NCI-H146 treated with DMSO at 0.1 percent for 48 hours (cell line): ENCODE data around the gene SNX8.
A peak's percentile ranks its signal among the peaks of the same experiment; 100 is the strongest.
"Not testable (repeated sequence)": the region's sequence is repeated elsewhere in the genome, so short reads cannot be mapped to it uniquely, and the experiment has no call there.

ENCODE experiments used
- DNase-seq: peaks from one replicate; lab custom pipeline; 2025; ENCODE audit not compliant: unreplicated experiment; lab: John Stamatoyannopoulos, UW

The SNX8 gene

DNA sequence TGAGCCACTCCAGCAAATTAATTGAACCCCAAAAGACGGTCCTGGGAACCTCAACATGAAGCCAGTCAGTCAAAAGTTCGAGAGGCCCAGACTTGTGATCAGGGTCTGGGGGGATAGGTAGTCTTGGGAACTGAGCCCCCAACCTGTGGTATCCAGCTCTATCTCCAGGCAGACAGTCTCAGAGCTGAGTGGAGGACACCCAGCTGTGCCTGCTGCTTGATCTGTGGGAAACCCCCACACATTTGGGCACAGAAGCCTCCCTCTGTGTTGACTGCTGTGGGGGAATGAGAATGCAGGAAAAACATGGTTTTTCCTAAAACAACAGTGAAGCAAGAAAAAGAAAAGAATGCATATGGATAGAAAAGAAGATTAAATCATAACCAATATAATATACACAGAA is 16.3 kb upstream of the SNX8 start:
- DNase-seq: no peak

DNA sequence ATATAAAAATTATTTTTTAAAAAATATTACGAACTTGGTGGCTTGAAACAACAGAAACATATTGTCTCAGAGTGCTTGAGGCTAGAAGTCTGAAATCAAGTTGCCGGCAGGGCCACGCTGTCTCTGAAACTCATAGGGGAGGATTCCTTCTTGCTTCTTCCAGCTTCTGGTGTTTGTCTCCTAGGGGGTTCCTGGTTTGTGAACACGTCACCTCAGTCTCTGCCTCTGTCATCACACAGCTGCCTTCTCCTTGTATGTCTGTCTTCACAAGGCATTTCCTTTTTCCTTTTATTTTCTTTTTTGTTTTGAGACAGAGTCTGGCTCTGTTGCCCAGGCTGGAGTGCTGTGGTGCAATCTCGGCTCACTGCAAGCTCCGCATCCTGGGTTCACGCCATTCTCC is 12.7 kb upstream of the SNX8 start:
- DNase-seq: no peak

DNA sequence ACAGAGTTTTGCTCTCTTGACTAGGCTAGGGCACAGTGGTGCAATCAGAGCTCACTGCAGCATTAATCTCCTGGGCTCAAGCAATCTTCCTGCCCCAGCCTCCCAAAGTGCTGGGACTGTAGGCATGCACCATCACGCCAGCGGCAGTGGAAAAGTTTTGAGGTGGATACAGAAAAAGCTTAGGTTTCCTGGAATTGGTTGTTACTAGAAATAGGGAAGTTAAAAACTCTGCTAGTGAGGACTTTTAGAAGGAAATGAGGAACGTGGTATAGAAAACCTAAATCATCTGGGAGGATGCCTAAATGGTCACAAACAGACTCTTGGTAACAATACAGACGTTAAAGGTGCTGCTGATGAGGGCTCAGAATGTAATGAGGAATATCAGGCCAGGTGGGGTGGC is 10.9 kb upstream of the SNX8 start:
- DNase-seq: no peak

DNA sequence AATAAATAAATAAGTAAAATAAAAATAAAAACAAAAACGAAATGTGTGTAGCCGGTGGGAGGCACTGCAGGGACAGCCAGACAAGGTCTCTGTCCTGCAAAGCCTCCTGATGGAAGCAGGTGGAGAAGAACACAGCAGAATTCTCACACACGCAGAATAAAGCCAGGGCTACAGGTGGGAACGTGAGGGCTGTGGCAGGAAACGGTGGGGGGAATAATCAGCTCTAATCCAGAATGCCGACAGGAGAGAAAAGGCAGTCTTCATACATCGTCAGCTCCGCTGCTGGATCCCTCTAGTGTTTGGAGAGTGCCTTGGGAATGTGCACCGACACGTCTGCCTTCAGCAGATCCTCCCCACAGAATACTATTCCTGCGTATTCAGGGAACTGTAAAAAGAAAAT is 6.8 kb upstream of the SNX8 start:
- DNase-seq: peak; percentile 34

DNA sequence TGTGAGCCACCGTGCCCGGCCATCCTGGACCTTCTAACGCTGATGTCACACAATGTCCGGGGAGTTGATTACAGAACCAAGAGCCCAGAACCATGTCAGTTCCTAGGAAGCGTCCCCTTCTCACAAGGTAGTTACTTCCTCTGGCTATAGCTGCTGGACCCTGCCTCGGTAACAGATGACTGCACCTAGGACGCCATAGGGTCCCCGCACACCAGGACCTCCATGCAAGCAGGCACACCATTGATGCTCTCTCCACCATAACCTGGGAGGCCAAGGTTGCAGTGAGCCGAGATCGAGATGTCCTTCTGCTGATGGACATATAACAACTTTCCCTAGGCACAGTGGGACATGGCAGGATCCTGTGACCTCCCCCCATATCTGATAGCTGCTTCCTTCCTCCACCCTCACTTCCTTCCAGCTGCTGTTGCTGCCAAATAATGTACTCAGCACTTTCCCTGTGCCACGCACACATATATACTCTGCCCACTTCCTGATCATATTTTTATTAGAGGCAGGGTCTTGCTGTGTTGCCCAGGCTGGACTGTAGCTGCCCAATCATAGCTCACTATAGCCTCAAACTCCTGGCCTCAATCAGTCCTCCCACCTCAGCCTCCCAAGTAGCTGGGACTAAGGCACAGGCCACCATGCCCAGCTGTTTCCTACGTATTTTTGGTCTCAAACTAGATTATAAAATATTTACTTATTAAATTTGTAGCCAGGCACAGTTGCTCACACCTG is 3.5 kb upstream of the SNX8 start:
- DNase-seq: no peak

DNA sequence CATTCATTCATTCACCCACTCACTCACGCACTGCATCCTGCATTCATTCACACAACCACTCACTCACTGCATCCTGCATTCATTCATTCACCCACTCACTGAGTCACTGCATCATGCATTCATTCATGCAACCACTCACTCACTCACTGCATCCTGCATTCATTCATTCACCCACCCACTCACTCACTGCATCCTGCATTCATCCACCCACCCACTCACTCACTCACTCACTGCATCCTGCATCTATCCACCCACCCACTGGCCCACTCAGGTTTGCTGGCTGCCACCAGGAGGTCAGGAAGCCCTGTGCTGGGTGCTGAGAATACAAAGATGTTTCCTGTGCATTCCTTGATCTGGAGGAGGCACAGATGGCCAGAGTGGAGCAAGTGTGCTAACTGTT is 2.3 kb upstream of the SNX8 start:
- no peak for DNase-seq

DNA sequence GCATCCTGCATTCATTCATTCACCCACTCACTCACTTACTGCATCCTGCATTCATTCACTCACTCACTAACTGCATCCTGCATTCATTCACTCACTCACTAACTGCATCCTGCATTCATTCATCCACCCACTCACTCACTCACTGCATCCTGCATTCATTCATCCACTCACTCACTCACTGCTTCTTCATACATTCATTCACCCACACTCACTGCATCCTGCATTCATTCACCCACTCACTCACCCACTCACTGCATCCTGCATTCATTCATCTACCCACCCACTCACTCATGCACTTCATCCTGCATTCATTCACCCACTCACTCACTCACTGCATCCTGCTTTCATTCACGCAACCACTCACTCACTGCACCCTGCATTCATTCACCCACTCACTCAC is 1.5 kb upstream of the SNX8 start:
- DNase-seq: no peak

DNA sequence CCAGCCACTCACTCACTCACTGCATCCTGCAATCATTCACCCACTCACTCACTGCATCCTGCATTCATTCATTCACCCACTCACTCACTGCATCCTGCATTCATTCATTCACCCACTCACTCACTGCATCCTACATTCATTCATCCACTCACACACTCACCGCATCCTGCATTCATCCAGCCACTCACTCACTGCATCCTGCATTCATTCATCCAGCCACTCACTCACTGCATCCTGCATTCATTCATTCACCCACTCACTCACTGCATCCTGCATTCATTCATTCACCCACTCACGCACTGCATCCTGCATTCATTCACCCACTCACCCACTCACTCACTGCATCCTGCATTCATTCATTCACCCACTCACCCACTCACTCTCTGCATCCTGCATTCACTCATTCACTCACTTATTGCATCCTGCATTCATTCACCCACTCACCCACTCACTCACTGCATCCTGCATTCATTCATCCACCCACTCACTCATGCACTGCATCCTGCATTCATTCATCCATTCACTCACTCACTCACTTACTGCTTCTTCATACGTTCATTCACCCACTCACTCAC is 802 bp upstream of the SNX8 start:
- DNase-seq: not testable (repeated sequence)

DNA sequence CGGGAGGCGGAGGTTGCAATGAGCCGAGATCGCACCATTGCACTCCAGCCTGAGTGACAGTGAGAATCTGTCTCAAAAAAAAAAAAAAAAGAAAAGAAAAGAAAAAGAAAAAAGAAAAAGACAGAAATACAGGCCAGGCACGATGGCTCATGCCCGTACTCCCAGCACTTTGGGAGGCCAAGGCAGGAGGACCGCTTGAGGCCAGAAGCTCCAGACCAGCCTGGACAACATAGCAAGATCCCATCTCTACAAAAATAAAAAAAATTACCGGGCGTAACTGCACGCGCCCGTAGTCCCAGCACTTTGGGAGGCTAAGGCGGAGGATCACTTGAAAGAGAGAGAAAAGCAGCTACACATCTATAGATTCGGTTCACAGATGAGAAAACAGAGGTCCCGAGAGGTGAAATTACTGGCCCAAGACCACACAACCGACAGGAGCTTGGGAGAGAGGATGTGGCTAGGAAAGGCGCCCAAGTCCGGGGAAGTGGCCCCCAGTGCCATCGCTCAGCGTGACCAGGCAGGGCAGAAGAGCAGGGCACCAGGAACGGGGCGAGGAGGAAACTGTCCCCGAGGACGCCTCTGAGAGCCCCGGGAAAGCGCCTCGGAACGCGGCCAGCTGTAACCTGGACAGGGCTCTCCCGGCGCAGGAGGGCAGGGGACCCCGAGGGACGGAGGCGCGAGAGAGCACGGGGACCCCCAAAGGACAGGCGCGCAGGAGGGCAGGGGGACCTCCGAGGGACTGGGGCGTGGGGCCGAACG is 612 bp downstream of the SNX8 start:
- no peak for DNase-seq

DNA sequence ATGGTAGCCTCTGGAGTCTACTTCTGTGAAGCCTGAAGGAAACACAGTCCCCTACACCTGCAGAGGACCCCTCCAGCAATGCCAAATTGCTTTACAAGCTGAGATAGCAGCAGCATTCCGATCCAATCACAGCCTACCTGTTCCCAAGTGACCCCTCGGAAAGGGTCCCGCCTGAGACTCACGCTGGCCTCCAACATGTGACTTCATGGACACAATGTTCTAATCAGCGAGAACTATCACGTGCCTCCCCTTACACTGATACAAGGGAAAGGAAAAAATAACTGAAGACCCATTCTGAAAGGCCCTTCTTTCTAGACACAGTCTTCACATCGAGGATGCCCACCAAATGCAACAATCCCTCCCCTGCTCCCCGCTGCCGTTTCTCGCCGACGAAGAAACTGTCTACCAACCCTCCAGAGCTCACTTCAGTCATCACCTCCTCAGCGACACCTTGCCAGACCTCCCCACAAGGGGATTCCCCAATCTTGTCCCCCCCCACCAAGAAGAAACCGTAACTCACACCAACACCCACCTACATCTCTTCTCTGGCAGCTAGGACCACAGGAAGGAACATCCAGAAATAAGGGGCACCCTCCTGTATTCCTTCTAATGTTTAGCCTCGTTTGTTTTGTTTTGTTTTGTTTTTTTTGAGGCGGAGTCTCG is 1.8 kb downstream of the SNX8 start:
- no peak for DNase-seq

DNA sequence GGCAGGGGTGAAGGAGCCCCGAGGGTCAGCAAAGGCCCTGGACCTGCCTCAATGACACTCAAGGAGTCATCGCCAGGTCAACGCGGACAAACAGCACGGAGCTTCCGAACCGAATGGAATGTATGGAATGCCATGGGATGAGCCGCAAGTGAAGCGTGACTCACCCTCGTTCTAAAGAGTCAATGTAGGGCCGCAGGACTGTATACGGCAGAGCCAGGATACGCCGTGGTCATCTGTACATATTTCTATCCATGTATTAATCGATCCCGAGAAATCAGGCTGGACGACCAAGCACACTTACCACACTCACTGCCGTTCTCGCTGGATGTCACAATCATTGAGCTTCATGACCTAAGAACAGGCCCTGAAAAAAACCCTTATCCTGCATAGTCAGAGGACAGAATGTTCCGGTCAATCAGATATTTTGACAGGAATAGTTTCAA is 4.3 kb downstream of the SNX8 start:
- no peak for DNase-seq

DNA sequence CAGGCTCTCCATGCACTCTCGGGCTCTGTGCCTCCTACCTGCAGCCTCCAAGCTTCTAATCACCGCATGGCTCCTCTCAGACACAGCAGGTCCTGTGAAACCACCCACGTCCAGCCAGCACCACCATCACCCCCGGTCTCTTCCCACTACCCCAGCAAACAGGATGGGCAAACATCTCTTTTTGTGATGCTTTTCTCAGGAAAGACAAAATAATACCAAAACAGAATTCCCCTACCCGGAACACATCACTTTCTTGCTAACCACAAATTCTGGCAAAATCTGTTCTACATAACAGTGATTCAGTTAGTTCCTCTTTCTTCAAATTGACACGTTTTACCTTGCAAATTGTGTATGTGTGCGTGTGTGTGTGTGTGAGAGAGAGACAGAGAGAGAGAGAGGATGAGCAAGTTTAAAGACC is 6.5 kb downstream of the SNX8 start:
- no peak for DNase-seq

DNA sequence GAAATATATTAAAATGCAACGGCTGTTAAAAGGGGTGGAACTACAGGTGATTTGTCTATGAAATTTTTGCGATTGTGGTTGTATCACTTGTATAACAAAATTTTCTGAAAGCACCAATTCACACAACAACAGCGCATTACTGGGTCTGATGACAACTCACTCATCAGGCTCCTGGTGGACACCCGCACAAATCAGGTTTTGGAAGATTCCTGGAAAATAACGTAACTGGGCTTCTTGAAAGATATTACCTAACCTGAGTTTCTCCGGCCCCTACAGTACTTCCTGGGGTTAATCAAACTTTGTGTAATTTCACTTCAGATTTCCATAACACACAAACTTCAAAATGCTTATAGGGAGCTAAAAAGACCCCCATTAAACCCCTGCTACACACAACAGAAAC is 7.6 kb downstream of the SNX8 start:
- no peak for DNase-seq

DNA sequence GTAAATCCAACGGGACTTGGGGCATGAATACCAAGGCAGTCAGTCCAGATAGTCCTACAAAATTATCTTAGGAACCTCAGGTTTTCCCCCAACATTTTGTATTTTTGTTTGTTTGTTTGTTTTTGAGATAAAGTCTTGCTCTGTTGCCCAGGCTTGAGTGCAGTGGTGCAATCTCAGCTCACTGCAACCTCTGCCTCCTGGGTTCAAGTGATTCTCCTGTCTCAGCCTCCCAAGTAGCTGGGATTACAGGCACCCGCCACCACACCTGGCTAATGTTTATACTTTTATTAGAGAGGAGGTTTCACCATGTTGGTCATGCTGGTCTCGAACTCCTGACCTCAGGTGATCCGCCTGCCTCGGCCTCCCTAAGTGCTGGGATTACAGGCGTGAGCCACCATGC is 9.0 kb downstream of the SNX8 start:
- DNase-seq: not testable (repeated sequence)

DNA sequence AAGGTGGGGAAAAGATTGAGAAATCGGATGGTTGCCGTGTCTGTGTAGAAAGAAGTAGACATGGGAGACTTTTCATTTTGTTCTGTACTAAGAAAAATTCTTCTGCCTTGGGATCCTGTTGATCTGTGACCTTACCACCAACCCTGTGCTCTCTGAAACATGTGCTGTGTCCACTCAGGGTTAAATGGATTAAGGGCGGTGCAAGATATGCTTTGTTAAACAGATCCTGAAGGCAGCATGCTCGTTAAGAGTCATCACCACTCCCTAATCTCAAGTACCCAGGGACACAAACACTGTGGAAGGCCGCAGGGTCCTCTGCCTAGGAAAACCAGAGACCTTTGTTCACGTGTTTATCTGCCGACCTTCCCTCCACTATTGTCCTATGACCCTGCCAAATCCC is 10.7 kb downstream of the SNX8 start:
- DNase-seq: not testable (repeated sequence)

DNA sequence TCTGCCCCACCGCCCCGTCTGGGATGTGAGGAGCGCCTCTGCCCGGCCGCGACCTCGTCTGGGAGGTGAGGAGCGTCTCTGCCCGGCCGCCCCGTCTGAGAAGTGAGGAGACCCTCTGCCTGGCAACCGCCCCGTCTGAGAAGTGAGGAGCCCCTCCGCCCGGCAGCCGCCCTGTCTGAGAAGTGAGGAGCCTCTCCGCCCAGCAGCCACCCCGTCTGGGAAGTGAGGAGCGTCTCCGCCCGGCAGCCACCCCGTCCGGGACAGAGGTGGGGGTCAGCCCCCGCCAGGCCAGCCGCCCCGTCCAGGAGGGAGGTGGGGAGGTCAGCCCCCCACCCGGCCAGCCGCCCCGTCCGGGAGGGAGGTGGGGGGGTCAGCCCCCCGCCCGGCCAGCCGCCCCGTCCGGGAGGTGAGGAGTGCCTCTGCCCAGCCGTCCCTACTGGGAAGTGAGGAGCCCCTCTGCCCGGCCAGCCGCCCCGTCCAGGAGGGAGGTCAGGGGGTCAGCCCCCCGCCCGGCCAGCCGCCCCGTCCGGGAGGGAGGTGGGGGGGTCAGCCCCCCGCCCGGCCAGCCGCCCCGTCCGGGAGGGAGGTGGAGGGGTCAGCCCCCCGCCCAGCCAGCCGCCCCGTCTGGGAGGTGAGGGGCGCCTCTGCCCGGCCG is 11.4 kb downstream of the SNX8 start:
- DNase-seq: not testable (repeated sequence)

DNA sequence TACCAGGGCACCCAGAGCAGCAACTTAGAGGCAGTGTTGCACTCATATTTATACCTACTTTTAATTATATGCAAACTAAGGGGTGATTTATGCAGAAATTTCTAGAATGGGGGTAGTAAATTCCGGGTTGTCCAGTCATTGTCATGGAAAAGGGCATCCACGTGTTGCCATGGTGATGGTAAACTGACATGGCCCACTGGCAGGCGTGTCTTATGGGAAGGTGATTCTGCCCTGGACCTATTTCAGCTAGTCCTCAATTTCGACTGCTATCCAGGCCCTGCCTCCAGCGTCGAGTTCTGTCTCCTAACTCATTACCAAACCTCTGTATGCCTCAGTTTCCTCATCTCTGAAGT is 12.8 kb downstream of the SNX8 start:
- no peak for DNase-seq

DNA sequence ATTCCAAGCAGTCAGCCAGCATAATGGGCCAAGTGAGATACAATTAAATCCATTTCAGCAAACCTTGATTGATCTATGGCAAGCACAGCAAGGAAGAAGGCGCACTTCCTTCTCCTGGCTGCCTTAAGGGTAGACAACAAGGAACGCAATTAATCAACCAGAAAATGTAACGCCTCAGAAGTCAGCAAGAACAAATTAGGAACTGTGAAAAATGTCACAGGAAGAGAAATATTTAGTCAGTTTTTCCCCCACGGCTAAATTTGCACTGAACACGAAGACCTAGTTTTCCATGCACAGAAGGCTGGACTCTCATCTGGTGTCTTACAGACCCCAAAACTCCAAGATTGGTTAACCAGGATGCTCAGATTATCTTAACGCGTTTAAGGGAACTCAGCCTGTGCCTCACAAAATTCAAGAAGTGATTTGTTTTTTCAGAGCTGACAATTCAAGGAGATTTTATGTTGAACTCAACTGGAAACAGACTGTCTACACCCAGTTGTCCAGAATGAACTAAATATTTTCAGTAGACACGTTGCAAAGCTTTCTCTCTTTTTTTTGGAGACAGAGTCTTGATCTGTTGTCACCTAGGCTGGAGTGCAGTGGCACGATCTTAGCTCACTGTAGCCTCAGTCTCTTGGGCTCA is 14.2 kb downstream of the SNX8 start:
- no peak for DNase-seq

DNA sequence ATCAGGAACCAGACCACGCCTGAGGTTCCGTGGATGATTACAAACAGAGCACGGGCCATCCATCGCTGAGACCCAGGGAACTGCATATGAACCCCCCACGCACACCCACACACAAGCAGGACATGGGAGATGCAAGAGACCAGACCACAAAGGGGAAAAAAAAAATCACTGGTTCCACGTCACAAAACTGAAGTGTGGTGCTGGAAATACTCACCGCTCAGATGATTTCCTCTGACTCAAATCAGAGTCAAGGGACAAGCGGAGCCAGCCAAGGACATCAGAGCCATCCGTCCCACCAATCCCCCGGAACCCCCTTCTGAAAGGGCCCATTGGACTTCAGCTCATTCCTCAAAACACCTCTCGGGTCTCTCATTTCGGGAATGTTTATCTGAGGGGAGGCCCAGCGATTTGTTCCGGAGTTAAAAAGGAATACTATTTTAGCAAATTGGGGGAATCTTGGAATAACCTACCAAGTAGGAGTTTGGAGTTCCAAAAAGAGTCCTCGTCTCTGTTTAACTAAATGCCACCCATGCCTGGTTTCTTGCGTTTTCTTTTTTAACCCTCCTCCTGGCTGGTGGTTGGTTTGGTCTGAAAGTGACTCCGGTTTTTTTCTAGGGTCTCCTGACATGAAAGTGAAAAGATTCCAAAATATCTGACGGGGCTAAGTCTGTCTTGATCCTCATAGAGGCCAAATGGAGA is 15.0 kb downstream of the SNX8 start:
- no peak for DNase-seq

DNA sequence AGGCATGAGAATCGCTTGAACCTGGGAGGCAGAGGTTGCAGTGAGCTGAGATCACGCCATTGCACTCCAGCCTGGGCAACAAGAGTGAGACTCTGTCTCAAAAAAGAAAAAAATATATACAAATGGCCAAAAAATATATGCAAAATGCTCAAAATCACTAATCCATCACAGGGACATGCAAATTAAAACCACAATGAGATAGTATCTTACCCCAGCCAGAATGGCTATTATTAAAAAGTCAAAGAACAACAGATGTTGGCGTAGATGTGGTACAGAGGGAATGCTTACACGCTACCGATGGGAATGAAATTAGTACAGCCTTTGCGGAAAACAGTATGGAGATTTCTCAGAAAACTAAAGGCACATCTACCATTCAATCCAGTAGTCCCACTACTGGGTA is 17.4 kb downstream of the SNX8 start:
- DNase-seq: no peak
